GM15510 (cell line): ENCODE results near the gene GIPC2.

Experiments
- POLR2A ChIP-seq: IDR thresholded peaks from 3 replicates; pipeline ENCODE4 v1.6.1; 2011; ENCODE audit warnings: borderline replicate concordance; ENCODE audit not compliant: insufficient read length; ENCODE audit errors: extremely low read depth

GIPC2 gene

GRCh38 chr1:78078358-78078757 lies 32.6 kb downstream of the GIPC2 start:
- no peak for TF ChIP-seq POLR2A

- no peak for TF ChIP-seq POLR2A
Observed at GRCh38 chr1:78079580-78079979, 33.8 kb downstream of the GIPC2 start.

- TF ChIP-seq POLR2A = no peak
Observed at GRCh38 chr1:78080767-78081166, 35.0 kb downstream of the GIPC2 start.

GRCh38 chr1:78081980-78082860 lies 36.5 kb downstream of the GIPC2 start:
- TF ChIP-seq POLR2A = no peak

GRCh38 chr1:78086697-78087096 lies 40.9 kb downstream of the GIPC2 start:
- no peak for TF ChIP-seq POLR2A

GRCh38 chr1:78088015-78088414 lies 42.2 kb downstream of the GIPC2 start:
- TF ChIP-seq POLR2A = no peak

- TF ChIP-seq POLR2A = no peak
Observed at GRCh38 chr1:78088486-78088885, 42.7 kb downstream of the GIPC2 start.

GRCh38 chr1:78089010-78089409 lies 43.2 kb downstream of the GIPC2 start:
- no peak for TF ChIP-seq POLR2A

GRCh38 chr1:78090472-78091133 lies 44.8 kb downstream of the GIPC2 start:
- no peak for TF ChIP-seq POLR2A

- no peak for TF ChIP-seq POLR2A
Observed at GRCh38 chr1:78091215-78091813, 45.5 kb downstream of the GIPC2 start.

- no peak for TF ChIP-seq POLR2A
Observed at GRCh38 chr1:78091886-78092285, 46.1 kb downstream of the GIPC2 start.

- TF ChIP-seq POLR2A = no peak
Observed at GRCh38 chr1:78092643-78093042, 46.9 kb downstream of the GIPC2 start.

GRCh38 chr1:78093560-78093959 lies 47.8 kb downstream of the GIPC2 start:
- TF ChIP-seq POLR2A = no peak

GRCh38 chr1:78094639-78095038 lies 48.9 kb downstream of the GIPC2 start:
- TF ChIP-seq POLR2A = no peak

GRCh38 chr1:78095593-78095992 lies 49.8 kb downstream of the GIPC2 start:
- TF ChIP-seq POLR2A = no peak
